ENCODE measurements around the gene LMX1B.
"Not testable (repeated sequence)": the region's sequence is repeated elsewhere in the genome, so short reads cannot be mapped to it uniquely, and the experiment has no call there.

Gene LMX1B

DNA sequence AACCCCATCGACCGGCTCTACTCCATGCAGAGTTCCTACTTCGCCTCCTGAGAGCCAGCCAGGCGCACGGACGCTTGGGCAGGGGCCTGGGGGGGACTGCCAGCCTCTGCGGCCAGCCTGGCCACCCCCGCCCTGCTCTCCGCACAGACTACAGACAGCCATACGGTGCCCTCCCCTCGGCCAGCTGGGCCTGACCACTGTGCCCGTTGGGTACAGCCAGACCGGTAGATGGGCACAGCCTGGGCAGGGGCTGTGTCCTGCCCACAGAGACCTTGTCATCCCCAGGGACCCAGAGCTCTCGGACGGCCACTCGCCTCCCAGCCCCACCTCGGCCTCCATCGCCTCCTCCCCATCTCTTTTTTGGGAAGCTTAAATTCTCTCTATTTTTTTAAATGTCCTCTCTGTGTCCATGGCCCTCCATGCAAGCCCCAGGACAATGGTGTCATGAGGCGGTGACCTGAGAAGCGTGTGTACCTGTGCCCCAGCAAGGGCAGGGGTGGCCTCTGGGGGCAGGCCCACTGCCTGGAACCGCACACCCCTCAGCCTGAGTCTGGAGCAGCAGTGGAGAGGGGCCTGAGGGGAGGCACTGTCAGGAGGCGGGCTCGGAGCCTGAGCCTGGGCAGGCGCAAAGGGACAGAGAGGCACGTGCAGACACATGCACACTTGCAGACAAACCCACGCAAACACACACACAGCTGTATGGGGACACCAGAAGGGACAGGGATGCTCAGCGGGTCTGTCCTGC lies 82.8 kb downstream of the LMX1B start:
- no peak for DNase-seq (ENCODE audit: low spot score)

GRCh38 chr9:126697330-126697729 lies 83.6 kb downstream of the LMX1B start:
- no peak for DNase-seq (ENCODE audit: low spot score)

DNA sequence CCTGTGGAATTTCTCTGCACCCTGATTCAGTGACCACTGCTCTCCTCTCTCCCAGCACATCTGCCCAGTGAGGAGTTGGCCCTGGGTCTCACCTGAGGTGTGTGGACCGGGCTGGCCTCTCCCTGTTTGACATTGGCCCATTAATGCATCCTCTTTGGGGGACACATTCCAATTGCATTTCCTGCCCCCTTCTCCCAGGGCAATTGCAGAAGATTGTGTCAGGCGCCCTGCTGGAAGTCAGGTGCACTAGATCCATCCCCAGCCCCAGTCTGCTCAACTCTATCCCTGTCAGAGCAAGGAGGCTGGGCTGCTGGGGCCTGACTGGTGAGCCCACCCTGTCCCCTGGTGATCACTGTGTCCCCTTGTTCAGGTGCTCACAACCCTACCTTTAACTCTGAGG lies 84.5 kb downstream of the LMX1B start:
- no peak for DNase-seq (ENCODE audit: low spot score)

- DNase-seq (ENCODE audit: low spot score): no peak
These were observed 85.0 kb downstream of the LMX1B start for GRCh38 chr9:126698756-126699155.

DNA sequence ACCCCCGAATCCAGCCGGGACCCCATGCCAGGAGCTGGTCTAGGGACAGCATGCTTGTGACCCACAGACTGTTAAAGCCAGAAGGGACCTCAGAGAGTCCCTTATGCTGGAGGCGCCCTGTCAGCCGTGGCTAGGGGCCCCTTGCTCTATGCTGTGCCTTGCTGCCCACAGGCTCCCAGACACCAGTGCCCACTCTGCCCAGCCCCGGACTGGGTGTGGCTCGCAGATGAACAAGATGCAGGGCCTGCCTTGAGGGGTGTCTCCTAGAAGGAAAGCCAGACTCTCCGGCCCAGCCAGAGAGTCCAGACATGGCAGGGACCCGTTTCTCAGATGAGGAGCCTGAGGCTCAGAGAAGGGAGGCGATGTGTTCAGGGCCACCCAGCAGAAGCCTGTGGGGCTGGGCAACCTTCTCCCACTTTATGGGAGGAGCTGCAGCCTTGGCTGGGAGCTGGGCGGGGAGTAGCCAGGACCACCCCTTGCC lies 85.7 kb downstream of the LMX1B start:
- no peak for DNase-seq (ENCODE audit: low spot score)

DNA sequence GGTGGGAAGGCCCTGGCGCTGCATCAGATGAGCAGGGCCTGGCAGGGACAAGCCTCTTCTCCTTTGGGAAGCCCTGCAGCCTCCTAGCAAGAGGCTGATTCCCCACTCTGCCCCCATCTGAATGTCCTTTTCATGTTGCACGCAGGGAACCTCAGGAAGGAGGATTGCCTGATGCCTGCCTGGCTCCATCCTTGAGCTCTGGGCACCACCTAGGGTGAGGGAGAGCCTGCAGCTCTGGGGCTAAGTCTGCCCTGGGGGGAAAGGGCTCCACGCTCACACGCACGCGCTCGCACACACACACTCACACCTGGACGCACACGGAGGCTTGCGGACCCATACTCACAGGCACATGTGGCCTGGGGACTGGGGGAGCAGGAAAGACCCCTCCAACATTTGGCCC lies 86.6 kb downstream of the LMX1B start:
- DNase-seq (ENCODE audit: low spot score): no peak

DNA sequence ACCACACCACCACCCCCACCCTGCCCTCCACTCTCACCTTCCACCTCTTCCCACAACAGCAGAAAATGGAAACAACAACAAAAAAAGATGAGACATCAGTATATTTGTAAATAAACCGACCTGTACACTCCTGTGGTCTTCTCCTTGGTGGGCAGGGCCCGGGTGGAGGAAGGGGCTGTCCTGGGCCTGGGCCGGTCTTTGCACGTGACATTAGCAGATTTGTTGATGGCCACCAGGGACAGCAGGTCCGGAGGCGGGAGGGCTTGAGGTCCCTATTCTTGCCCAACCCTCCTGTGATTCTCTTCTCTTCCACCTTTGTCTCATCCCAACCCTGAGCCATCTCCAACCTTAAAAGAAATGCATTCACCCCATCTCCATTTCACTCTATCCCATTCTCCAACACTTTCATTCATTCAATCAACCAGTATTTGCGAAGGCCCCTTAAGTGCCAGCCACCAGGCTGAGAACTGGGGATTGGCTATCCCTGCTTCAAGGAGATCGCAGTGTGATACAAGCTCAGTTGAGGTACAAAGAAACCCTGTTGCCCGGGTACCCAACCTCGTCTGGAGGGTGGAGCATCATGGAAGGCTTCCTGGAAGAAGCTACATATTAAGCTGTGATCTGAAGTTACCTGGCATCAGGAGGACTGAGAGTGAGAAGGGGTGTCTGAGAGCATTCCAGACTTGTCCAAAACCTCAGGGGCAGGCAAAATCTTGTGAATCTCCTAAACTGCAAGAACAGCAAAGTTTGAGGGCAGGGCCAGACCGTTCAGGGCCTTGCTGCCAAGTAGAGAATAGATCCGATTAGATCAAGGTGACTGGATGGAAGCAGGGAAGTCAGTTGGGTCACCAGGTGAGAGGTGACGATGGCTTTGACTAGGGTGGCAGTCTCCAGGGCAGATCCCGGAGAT lies 87.4 kb downstream of the LMX1B start:
- DNase-seq (ENCODE audit: low spot score): no peak

- DNase-seq (ENCODE audit: low spot score): no peak
These were observed 88.0 kb downstream of the LMX1B start for GRCh38 chr9:126701813-126702140.

GRCh38 chr9:126702151-126703001 lies 88.6 kb downstream of the LMX1B start:
- peak; percentile 67 for DNase-seq (ENCODE audit: low spot score)

GRCh38 chr9:126703002-126703865 lies 89.5 kb downstream of the LMX1B start:
- DNase-seq (ENCODE audit: low spot score): no peak

- DNase-seq (ENCODE audit: low spot score): no peak
These were observed 90.1 kb downstream of the LMX1B start for GRCh38 chr9:126703866-126704156.

- DNase-seq (ENCODE audit: low spot score): peak; percentile 79
These were observed 90.6 kb downstream of the LMX1B start for GRCh38 chr9:126704157-126704891.

DNA sequence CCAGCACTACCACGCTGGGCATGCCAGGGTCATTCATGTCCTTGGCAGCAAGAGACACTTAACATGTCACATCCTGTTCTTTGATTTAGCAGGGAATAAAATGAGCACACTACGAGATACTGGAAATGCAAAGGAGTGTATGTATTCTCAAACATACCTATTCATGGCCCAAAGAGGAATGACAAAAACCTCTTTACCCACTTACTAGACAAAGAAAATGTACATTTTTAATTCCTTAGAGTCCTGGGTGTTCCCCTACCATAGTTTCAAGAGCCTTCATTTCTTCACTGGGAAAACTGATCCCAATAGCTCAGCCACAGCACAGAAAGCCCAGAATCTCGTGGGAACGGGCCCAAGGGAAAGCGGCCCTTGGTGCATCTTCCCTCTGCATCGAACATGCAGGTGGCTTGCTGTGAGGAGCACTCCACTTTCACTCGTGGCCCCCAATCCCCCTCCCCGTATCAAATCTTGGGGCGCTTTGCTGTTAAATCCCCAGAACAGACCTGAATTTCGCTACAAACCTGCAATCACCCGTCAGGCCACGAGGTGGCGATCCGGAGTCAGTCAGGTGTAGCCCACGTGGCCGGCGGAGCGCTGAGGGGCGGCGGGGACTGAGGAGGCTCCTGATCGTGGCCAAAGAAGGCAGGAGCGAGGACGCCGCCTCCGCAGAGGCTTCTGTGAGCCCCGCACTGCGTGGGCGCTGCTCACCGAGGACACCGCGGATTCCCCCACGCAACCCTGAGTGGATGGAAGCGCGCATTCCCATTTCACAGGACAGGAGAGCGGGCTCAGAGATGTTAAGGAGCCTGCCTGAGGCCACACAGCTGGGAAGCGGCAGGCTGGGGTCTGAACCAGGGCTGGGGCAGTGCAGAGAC lies 91.4 kb downstream of the LMX1B start:
- DNase-seq (ENCODE audit: low spot score): peak; percentile 88

- peak; percentile 64 for DNase-seq (ENCODE audit: low spot score)
These were observed 92.3 kb downstream of the LMX1B start for GRCh38 chr9:126705767-126706697.

DNA sequence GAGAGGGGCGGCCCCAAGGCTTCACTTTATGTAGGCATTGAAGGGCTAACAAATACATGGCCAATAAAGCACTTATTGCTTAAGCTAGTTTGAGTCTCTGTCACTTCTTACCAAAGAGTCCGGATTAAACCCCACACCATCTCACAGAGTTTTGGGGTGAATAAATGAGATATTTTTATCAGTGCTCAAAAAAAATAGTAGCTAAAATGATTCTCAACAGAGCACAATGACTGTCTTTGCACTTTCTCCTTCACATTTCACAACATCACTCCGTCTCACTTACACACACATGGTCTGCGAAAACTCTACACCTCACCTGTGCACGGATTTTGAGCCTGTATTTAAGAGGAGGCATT lies 92.9 kb downstream of the LMX1B start:
- no peak for DNase-seq (ENCODE audit: low spot score)

DNA sequence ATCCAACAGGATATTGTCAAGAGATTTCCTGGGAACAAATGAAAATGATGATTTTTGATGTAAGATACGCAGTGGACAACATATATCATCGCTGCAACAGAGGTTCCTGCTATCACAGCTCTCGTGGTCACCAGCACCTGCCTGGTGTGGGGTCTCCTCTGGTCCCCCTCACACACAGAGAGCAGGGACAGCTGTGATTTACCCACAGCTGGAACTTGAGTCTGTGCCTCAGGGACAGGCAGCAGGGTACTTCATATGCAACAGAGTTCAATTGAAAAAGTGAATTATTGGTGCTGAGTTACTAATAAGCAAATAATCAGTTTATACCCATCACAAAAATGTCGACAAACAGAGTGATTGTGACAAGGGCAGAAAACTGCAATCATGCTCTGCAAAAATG lies 93.4 kb downstream of the LMX1B start:
- DNase-seq (ENCODE audit: low spot score): no peak

DNA sequence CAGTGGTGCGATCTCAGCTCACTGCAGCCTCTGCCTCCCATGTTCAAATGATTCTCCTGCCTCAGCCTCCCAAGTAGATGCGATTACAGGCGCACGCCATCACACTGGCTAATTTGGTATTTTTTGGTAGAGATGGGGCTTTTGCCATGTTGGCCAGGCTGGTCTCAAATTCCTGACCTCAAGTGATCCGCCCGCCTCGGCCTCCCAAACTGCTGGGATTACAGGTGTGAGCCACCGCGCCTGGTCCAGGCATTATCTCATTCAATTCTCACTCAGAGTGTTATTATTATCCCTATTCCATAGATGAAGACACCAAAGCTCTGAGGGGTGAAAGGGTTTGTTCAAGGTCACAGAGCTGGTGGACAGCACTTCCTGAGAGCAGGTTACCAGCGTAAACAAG lies 94.0 kb downstream of the LMX1B start:
- not testable (repeated sequence) for DNase-seq (ENCODE audit: low spot score)

DNA sequence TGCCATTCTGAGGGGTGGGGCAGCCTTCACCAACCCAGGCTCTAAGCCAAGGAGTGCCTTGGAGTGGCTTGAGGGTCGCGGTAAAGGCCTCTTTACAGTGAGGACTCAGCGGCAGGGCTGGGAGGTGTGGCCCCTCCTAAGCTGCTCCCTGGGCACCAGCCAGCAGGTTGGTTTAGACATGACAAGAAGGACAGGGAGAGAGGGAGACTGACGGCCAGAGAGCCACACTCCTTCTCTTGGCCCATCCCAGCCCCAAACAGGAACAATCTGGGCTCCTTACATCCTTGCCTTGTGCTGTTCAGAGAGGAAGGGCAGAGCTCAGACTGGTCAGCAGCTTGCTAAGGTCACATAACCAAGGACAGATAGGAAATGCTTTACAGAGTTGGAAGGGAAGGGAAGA lies 94.5 kb downstream of the LMX1B start:
- no peak for DNase-seq (ENCODE audit: low spot score)

- no peak for DNase-seq (ENCODE audit: low spot score)
These were observed 95.5 kb downstream of the LMX1B start for GRCh38 chr9:126709241-126709640.
